CD4-positive, alpha-beta T cell treated with Interleukin-12 subunit alpha and Interleukin-12 subunit beta, for 1 hour (primary cell): ENCODE results near the gene NPHP4.
"Not testable (repeated sequence)": the region's sequence is repeated elsewhere in the genome, so short reads cannot be mapped to it uniquely, and the experiment has no call there.

ENCODE experiments used
- DNase-seq: peaks from one replicate; pipeline ENCODE4 v3.0.0-alpha.2; 2020

Gene NPHP4

GRCh38 chr1:5908461-5909375, 83.5 kb downstream of the NPHP4 start:
- DNase-seq: no peak

DNA sequence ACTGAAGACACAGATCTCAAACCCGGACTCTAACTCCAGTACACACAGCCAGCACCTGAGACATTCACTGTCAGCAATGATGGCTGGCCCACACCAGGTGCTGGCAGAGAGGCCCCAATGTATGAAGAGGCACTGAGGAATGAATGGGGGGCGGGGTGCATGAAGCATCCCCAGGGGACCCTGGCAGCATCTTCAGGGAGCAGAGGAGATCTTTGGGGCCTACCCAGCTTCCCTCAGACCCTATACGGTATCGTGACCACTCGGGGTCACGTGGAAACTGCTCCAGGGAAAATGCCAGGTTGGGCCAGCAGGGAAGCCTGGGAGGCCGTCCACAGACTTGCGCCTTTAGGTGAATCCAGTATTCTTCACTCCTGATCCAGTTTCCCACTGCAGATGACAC, 84.3 kb downstream of the NPHP4 start:
- DNase-seq: no peak

DNA sequence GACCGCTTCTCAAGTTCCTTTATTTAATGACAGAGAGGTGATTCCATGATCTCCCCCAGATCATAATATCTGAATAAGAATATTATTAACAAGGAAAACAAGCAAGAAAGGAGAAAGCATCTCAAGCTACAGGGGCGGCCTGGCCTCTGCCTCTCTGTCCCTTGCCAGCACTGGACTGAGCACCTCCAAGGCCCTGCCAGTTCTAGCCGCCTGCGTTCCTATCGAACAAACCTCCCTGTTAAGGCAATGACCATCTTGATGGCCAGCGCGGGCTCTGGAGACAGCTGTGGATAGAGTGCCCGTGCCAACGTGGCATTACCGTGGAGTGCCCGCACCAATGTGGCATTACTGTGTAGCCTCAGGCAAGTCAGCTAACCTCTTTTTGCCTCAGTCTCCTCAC, 84.8 kb downstream of the NPHP4 start:
- no peak for DNase-seq

GRCh38 chr1:5906966-5907365, 85.3 kb downstream of the NPHP4 start:
- no peak for DNase-seq

GRCh38 chr1:5906116-5906515, 86.1 kb downstream of the NPHP4 start:
- no peak for DNase-seq

- no peak for DNase-seq
These were observed 86.8 kb downstream of the NPHP4 start for GRCh38 chr1:5905436-5905835.

GRCh38 chr1:5904551-5904950, 87.7 kb downstream of the NPHP4 start:
- no peak for DNase-seq

- DNase-seq: no peak
These were observed 88.5 kb downstream of the NPHP4 start for GRCh38 chr1:5903680-5904079.

- DNase-seq: no peak
These were observed 89.2 kb downstream of the NPHP4 start for GRCh38 chr1:5903031-5903430.

DNA sequence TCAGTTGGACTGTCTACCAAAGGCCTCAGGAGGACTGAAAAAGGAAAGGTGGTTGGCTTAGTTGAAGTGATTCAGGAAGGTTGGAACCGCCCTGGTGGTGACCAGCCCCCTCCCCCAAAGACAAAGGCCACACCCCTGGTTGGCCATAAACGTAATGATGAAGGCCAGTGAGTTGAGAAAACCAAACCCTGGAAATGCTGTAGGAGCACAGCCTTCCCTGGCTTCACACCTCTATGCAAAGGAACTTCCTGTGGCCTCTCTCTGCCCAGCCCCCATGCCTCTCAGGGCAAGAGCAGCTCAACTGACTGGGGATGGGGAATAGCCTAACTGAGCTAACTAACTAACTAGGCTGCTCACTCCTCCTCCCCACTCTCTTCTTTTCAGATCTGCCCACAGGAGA, 90.4 kb downstream of the NPHP4 start:
- DNase-seq: no peak

GRCh38 chr1:5901150-5901549, 91.1 kb downstream of the NPHP4 start:
- no peak for DNase-seq

DNA sequence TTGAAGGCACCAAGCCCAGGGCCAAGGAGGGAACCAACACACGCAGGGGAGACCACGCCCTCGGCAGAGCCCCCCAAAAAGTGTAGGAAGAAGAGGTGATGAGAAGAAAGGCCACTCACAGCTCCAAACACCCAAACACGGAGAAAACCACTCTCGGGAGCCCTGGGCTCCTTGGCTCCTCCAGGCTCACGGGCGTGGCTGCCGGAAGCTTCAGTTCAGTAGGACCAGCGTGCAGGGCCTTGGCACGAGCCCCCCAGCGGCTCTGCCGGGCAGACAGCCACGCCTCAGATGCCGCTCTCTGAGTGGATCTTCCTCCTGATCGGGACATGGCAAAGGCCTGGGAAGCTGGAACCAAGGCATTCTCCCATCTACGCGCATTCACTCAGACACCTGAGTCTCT, 94.0 kb downstream of the NPHP4 start:
- DNase-seq: no peak

GRCh38 chr1:5896706-5897660, 95.2 kb downstream of the NPHP4 start:
- no peak for DNase-seq

DNA sequence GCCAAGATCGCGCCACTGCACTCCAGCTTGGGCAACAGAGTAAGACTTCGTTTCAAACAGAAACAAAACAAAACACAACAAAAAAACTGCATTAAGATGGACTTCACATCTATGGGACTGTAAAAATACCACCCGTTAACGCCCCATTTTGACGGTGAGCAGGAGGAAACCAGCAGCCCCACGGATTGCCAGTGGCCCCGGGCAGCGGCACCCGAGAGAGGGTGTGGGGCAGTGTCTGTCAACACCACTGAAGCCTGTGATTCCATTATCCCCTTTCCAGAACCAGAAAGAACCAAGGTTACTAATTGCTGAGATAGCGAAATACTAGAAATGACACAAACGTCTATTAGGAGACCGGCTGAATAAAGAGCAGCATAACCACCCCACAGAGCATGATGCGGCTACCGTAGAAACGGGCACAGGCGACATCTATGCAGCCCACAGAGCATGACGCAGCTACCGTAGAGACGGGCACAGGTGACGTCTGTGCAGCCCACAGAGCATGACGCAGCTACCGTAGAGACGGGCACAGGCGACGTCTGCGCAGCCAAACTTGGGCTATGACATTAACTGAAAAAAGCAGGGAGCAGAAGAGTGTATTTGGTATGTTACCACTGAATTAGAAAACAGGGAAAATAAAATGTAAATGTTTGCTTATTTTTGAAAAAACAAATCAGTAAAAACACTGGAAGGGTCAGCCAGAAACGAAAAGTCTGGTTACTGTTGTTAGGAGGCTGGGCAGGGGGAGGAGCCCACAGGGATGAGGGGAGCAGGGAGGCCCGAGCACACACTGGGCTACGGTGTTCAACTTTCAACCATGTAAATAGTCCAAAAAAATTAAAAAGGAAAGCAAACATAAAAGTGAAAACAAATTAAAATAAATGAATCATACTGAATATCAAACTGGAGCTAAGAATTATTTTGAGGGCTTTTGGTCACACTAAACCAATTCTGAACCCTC, 96.5 kb downstream of the NPHP4 start:
- DNase-seq: no peak

GRCh38 chr1:5893699-5894278, 98.4 kb downstream of the NPHP4 start:
- DNase-seq: not testable (repeated sequence)

GRCh38 chr1:5892329-5892728, 99.9 kb downstream of the NPHP4 start:
- DNase-seq: no peak

DNA sequence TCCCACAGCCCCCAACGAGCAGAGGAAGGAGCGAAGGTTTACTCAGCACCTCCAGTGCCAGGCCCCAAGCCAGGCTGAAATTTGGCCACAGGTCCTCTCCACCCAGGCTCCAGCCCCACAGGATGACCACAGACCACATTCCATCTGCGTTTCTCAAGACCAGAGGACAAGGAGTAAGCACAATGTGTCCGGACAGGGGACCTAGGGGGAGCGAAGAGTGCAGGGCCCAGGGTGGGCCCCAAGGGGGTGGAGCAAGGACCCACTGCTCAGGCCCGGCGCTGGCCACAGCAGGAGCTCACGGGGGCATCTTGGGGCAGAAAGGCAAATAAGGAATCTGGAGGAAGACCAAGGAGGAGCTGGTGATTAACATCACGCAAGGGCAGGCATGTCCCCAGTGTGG, 100.5 kb downstream of the NPHP4 start:
- no peak for DNase-seq

DNA sequence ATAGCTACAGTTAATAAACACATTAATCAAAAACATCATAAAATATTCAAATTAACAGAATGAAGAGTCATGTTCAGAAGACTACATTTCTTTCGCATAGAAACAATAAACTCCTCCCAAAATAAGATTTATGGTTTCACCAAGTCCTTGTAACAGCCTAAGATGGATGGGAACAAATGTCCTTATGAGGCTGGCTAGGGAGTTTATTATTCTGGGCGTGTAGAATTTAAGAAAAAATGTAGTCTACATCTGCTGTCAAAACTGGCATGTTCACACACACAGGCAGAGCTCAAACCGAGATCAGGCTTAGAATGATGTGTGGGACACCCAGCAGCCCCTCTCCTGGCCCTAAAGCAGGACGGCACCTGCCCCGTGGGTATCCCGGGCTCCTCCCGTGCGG, 101.1 kb downstream of the NPHP4 start:
- DNase-seq: no peak

- DNase-seq: no peak
These were observed 101.7 kb downstream of the NPHP4 start for GRCh38 chr1:5890346-5891106.

DNA sequence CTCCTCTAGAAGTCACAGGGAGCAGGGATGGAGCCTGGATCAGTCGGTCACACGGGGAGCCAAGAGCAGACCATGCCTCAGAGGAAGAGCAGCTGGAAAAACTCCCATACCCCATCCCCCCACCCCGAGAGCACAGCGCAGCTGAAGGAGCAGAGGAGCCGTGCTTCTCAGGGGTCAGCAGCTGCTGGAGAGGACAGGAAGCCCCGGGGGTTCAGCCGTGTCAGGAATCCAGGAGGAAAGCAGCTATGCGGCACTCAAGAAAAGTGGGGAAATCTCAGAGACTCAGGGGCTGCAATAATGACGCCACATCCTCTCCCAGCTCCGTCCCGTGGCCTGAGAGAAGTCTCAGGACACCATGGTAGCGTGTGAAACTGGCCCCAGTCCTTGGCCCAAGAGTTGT, 102.3 kb downstream of the NPHP4 start:
- no peak for DNase-seq

DNA sequence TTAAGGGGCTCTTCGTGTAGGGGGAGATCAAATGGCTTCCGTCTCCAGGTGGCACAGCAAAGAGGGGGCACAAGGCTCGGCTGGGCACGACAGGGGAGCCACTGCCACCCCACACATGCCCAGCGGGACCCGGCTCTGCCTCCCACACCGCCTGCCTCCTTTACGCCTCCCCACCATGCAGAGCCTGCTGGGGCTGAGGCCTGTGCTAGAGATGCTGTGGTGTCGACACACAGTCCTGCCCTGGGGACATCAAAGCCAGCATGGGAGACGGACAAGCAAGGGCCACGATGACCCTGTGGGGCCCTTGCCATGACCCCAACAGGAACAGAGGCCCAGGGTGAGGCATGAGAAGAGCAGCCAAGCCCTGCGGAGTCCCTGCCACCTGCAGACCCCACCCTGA, 102.8 kb downstream of the NPHP4 start:
- no peak for DNase-seq
